HepG2 (cell line): ENCODE data around the gene RHBDD2. TPM values are rescaled to one million over a fixed set of nuclear protein-coding genes. Genes with fewer than 3 reads are reported as not detected.
A peak's percentile ranks its signal among the peaks of the same experiment; 100 is the strongest.

ENCODE experiments used
- ATF2 ChIP-seq: sonication (generic); formaldehyde crosslinking; IDR thresholded peaks from 2 replicates; pipeline ENCODE4 v1.4.0; 2020; ENCODE audit warnings: missing genetic modification reagents
- ELF3 ChIP-seq: IDR thresholded peaks from 2 replicates; pipeline ENCODE4 v1.6.1; 2016; ENCODE audit warnings: missing genetic modification reagents, missing compliant biosample characterization
- GPN1 ChIP-seq: sonication (generic); formaldehyde crosslinking; IDR thresholded peaks from 2 replicates; pipeline ENCODE4 v1.5.1; 2020; ENCODE audit warnings: missing genetic modification reagents, borderline replicate concordance
- HMG20A ChIP-seq: IDR thresholded peaks from 2 replicates; pipeline ENCODE4 v1.6.1; 2016; ENCODE audit warnings: borderline replicate concordance
- KAT8 ChIP-seq: IDR thresholded peaks from 2 replicates; pipeline ENCODE4 v1.6.1; 2016; ENCODE audit warnings: missing genetic modification reagents, missing compliant biosample characterization
- PHF8 ChIP-seq: sonication (generic); formaldehyde crosslinking; IDR thresholded peaks from 2 replicates; pipeline ENCODE4 v1.5.0; 2020; ENCODE audit warnings: missing genetic modification reagents
- POGZ ChIP-seq: sonication (generic); formaldehyde crosslinking; IDR thresholded peaks from 2 replicates; pipeline ENCODE4 v1.4.0; 2020; ENCODE audit warnings: mild to moderate bottlenecking, missing genetic modification reagents
- RFXAP ChIP-seq: sonication (generic); formaldehyde crosslinking; IDR thresholded peaks from 2 replicates; pipeline ENCODE4 v1.4.0; 2020; ENCODE audit warnings: missing genetic modification reagents, borderline replicate concordance
- SNAPC5 ChIP-seq: sonication (generic); formaldehyde crosslinking; IDR thresholded peaks from 2 replicates; pipeline ENCODE4 v1.8.1; 2023; ENCODE audit warnings: mild to moderate bottlenecking, missing genetic modification reagents, borderline replicate concordance
- TRAFD1 ChIP-seq: sonication (generic); formaldehyde crosslinking; IDR thresholded peaks from 2 replicates; pipeline ENCODE4 v1.5.1; 2020; ENCODE audit warnings: missing genetic modification reagents, mild to moderate bottlenecking, borderline replicate concordance
- ZFP90 ChIP-seq: sonication (generic); formaldehyde crosslinking; IDR thresholded peaks from 2 replicates; pipeline ENCODE4 v1.8.0; 2022; ENCODE audit warnings: missing genetic modification reagents, mild to moderate bottlenecking, inconsistent platforms, borderline replicate concordance
- ZNF549 ChIP-seq: sonication (generic); formaldehyde crosslinking; IDR thresholded peaks from 2 replicates; pipeline ENCODE4 v1.5.0; 2020; ENCODE audit warnings: missing genetic modification reagents
- ZNF576 ChIP-seq: sonication (generic); formaldehyde crosslinking; IDR thresholded peaks from 2 replicates; pipeline ENCODE4 v1.4.0; 2020; ENCODE audit warnings: mild to moderate bottlenecking, missing genetic modification reagents
- polyA plus RNA-seq, 8 experiments: library from polyadenylated mRNA; depleted of rRNA in 3 of 8; stranded (reverse) in 7 of 8; unstranded in 1 of 8; fragments of >200 nt; fragmentation: Illumina TruSeq in 4 of 8; extraction: Trizol in 4 of 8; gene quantifications; 2 replicates each; pipeline versions ENCODE4 v1.2.1 to v1.2.3, GENCODE V29; 2011 to 2016; ENCODE audit warnings: low read depth in 4 of 8, missing spikeins in 1 of 8, mixed read lengths in 1 of 8; ENCODE audit not compliant: insufficient read depth in 1 of 8
- total RNA-seq, 5 experiments: library from RNA; depleted of rRNA; stranded (reverse); fragments of >200 nt; fragmentation: Illumina TruSeq; extraction: Trizol; gene quantifications; 2 replicates each; pipeline ENCODE4 v1.2.3, GENCODE V29; 2016; ENCODE audit warnings: low read depth in 1 of 5

RHBDD2 gene
- total and polyA plus RNA-seq, 2 of the 13 experiments (the other 11 are each of a cell fraction or from before 2014, with no cell fraction given) = 23.1 to 26.4 TPM

GRCh38 chr7:75878312-75878768 is 494 bp upstream of the RHBDD2 start (continued):
- no peak for TF ChIP-seq HMG20A
- no peak for TF ChIP-seq TRAFD1 (CRISPR knock-in tag)
- 0 out of 2 replicates have a peak, but pooled peaks have one; percentile 8 for TF ChIP-seq ATF2 (CRISPR knock-in tag)
- TF ChIP-seq GPN1 (CRISPR knock-in tag) = no peak
- no peak for TF ChIP-seq PHF8 (CRISPR knock-in tag)
- TF ChIP-seq RFXAP (CRISPR knock-in tag) = no peak
- TF ChIP-seq ZNF576 (CRISPR knock-in tag) = no peak
- TF ChIP-seq POGZ (CRISPR knock-in tag) = no peak
- TF ChIP-seq ZNF549 (CRISPR knock-in tag) = no peak
- TF ChIP-seq KAT8 (CRISPR knock-in tag) = no peak
- no peak for TF ChIP-seq ELF3 (CRISPR knock-in tag)
- 0 out of 2 replicates have a peak, but pooled peaks have one; percentile 33 for TF ChIP-seq SNAPC5 (CRISPR knock-in tag)
- TF ChIP-seq ZFP90 (CRISPR knock-in tag) = 0 out of 2 replicates have a peak, but pooled peaks have one; percentile 2
